ENCODE data around the gene TBC1D12.
"Not testable (repeated sequence)": the region's sequence is repeated elsewhere in the genome, so short reads cannot be mapped to it uniquely, and the experiment has no call there.

TBC1D12 gene

DNA sequence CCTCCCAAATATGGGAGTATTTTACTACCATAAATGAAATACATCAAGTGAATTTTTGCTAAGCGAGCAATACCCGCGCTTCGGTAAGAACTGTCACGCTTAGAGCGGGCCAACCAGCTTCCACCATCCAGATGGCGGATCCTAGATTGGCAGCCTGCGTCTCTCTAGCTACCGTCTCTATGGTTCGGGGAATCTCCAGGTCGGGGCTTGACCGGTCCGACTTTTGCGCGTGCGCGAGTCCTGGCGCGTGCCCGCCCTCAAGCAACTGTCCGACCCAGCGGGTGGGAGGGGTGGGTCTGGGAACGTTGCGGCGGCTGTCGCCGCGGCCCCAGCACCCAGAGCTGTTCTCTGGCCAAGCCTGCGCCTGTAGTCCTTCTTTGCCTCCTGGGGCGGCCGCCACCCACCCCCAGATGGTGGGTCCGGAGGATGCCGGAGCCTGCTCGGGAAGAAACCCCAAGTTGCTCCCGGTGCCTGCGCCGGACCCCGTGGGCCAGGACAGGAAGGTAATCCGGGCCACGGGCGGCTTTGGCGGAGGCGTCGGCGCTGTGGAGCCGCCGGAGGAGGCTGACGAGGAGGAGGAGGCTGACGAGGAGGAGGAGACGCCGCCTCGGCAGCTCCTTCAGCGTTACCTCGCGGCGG lies at the start of gene TBC1D12:
Gene TBC1D12 (plus strand): TSS at position 338 of the 639 bp plus-strand sequence. CDS start 73 bp downstream, at position 411.
- DNase-seq, result peak; percentile 13

DNA sequence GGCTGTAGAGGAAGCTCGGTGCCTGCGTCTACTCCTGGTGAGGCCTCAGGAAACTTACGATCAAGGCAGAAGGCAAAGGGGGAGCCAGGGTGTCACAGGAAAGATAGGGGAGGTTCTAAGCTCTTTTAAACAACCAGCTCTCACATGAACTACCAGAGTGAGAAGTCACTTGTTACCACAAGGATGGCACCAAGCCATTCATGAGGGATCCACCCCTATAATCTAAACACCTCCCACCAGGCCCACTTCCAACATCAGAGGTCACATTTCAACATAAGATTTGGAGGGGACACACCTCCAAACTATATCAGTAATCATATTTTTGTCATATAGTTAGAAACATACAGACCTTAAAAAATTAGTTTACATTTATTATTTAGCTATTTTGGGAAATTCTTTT lies 49.0 kb upstream of the TBC1D12 start:
- no peak for DNase-seq

DNA sequence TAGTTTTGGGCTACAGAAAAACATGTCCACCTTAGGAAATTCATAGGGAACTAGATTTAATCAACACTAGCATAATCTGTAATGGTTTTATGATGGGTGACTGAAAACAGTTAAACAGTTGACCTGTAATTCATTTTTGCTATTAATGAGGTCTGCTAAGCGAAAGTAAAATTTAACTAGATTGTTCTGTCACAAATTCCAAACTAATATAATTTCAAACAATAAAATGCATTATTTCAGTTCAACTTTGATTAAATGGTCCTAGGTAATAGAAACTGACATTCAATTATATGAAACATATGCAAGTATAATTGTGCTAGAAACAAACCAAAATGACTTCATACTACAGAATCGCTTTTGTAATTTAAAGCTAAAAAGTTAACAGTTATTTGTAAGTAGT lies 46.5 kb upstream of the TBC1D12 start:
- DNase-seq, result no peak

DNA sequence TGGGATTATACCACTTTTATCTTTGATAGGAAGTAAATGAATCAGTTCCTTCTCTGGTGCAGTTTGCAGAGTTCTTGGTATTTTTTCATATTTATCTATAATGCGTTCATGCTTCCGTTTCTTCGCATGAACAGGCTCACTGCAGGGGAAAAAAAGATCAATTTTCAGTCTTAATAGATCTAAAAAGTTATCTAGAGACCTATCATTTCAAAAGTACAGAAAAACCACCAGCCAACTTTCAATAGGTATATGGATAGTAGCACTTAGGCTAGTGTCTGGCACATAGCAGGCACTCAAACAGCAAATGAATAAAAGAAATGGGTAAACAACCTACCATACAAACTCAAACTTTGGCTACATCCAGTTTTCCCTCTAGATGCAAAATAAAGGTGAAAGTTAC lies 45.1 kb upstream of the TBC1D12 start:
- no peak for DNase-seq

DNA sequence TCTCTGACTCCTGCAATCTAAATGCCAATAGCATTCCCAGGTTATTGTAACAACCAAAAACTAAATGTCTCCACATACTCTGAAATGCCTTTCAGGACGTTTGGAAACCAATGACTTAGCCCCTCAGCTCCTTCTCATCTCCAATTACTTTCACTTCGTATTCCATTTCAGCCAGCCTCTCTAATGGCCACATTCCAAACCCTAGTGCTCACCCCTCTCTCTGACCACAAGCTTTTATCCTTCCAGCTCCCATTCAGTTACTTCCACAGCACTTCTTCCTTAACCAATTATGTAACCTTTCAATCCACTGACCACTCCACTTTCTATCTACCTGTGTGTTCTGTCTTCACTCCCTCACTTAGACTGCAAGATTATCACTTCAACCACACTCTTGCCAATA lies 43.9 kb upstream of the TBC1D12 start:
- DNase-seq, result no peak

DNA sequence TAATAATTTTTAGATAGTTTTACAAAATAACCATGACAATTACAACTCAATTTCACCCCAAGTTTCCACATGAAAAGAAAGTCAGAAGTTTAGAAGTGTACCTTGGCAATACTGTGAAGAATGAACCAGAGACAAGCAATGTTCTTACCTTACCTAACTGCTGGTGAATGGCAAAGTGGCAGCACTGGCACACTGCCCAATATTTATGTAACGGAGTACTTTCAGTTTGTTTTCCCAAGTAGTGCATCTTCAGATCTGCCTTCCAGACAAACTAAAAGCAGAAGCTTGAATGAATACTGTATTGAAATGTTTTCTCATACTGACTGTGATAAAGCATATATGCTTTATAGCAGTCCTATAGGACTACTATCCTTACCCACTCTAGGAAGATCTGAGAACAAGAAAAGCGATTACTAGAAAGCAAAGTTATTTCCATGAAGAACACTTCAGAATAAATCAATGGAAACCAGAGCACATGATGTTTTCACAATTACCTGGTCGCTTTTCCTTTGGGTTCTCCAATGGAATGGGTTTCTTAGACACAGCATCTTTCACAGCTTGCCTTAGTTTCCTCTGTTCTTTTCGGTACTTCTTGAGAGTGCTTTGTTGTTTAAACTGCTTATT lies 41.1 kb upstream of the TBC1D12 start:
- DNase-seq, result no peak

DNA sequence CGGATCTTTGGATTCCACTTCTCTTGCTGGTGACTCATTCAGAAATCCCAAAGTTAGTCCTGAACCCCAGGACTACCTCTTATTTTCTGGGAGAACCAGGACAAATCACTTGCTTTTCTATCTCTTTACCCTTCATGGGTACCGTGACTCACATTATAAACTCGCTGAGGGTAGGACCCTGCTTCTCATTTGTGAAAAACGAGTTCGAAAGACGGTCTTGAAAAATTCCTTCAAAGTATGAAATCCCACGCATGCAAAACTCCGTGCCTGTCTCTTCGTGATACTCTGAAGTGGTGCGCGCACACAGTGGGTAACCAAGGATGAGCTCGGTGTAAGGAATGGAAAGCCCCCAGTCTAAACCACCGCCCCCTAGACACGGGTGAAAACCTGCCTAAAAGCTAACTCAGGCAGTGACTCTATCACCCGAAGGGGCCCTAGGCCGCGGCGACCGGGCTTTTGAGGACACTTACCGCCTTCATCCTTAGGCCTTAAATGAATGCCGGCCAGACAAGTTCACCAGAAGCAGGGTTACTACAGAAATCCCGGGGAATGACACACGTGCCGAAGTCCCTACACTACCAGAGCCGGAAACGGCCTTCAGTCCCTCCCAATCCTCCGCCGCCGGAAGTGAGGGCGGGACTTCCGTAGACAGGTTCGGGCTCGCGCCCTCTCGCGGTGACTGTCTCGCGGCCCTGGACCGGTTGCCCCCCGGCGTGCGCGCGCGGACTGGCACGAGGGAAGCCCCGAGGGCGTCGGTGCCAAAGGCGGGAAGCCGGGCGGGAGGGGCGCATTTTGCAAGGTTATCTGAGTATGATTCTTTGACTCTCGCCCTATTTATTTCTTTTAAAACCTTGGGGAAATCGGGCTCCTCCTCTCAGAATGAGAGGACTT lies 39.7 kb upstream of the TBC1D12 start, which contains the start of gene NOC3L:
Gene NOC3L (minus strand): TSS at position 580 of the 891 bp plus-strand sequence. CDS start 101 bp downstream, at position 479.
- DNase-seq, result peak; percentile 97

DNA sequence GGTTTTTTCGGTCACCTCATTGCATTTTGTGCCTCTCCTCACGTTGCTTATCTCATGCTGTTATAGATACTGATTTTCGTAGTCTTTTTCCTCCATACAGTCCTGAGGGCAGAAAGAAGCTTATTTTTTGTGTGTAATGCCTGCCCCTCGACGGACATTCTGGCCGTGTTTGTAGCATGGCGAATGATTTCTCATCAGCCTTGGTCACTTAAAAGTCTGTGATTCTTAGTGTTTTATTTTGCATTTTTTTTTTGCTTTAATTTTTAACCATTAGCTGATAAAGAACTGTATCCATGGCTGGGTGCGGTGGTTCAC lies 39.1 kb upstream of the TBC1D12 start:
- DNase-seq, result no peak

DNA sequence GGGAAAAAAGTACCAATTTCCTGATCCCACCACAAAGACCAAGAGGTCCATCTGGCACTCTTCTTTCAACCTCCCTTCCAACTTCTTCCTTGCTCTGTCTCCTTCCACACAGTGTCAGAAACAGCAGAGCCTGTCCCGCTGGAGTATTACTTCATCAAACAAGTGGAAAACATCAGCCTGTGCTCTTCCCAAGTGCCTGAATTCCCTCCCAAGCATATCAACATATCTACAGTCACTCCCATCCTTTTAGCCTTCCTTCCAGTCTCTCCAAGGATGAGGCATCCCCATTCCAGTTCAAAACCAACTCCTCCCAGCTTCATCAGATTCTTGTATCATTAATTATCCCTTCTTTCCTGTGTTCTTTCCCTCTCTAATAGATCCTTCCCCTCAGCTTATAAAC lies 37.9 kb upstream of the TBC1D12 start:
- DNase-seq, result no peak

DNA sequence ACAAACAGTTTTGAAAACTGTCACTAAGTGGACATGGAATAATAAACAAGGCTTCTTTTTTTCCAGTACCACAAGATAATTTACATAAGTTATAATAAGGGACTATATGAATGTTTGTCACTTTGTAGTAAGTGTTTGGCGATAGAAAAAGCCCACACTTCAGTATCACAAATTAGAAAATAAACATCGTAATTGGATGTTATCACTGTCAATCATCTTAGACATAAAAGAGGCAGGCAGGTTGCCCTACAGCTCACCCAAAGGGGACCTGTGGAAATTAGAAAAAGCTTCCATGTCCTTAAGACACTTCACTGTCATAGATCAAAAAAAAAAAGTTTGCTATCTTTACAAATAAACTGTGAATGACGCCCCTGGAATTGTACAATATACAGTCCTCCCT lies 36.0 kb upstream of the TBC1D12 start:
- no peak for DNase-seq

DNA sequence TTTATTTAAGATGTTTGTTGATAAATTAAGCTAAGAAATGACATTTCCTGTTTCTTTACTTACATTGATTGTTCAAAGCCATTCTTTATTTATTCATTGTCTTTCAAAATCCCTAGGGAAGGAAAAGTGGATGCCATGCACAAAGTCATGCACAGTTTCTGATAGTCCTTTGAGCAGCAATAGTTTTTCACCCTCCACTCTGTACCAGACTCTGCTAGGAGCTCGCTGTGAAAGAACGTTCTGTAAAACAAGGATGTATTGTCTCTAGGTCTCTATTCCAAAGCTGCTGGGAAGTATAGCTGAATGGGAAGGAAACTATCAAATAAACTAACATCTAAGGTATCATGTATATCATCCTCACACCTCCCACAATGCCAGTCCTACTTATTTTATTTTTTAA lies 31.8 kb upstream of the TBC1D12 start:
- no peak for DNase-seq

DNA sequence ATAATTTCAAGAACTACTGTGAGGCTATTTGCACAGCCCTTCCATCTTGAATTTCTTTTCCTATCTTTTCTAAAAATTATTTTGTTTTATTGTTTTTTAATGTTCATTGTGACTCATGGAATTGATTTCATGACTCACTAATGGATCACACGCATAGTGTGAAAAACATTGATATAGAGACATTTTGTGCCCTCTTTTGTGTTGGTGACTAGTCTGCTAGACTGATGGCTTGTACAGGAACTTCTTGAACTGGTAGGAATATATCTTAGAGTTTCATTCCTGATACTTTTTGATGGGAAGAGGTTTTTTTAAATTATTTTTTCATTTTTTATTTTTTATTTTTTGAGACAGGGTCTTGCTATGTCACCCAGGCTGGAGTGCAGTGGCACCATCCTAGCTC lies 27.0 kb upstream of the TBC1D12 start:
- DNase-seq, result no peak

DNA sequence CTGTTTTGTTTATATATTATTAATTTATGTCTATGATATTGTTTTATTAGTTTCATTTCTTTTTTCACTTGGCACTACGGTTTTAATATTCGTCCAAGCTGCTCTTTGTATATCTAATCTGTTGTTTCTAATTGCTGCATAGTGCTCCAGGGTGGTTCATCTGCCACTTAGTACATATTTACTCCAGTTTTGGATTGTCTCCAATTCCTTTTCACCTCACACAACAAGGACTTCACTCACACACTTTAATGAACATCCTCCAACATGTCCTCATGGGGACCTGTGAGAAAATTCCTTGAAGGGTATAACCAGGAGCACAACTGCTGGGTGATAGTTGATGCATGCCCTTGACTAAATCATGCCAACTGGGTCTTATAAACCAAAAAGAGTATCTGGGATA lies 25.5 kb upstream of the TBC1D12 start:
- no peak for DNase-seq

DNA sequence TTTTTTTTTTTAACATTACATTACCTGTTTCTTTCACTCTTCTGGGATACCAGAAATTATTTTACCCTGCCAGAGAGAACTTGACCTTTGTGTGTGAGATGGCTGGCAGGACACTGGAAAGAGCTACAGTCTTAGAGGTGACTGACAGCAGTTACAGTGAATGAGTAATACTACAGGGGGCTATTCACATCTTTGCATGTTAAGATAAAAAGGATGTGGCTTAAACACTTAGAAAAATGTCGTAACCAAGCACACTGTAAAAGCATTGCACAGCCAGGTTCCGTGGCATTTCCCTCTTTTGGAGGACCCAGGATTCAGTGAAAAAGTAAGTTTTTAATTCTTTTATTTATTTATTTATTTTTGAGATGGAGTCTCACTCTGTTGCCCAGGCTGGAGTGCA lies 18.8 kb upstream of the TBC1D12 start:
- DNase-seq, result no peak

DNA sequence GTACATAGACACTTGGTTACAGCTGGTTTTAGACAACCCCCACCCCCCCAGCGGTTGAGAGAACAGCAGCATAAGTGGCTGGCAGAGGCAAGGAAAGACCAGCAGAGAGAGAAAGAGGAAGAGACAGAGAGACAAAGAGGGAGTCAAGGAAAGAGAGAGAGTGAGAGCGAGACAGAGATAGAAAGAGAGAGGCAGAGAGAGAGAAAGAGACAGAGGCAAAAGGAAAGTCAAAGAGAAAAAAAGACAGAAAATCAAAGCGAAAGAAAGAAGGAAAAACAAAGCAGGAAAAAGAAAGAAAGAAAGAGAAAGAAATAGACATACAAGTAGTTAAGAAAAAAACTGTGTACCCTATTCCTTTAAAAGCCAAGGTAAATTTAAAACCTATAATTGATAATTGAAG lies 16.6 kb upstream of the TBC1D12 start:
- DNase-seq, result not testable (repeated sequence)

DNA sequence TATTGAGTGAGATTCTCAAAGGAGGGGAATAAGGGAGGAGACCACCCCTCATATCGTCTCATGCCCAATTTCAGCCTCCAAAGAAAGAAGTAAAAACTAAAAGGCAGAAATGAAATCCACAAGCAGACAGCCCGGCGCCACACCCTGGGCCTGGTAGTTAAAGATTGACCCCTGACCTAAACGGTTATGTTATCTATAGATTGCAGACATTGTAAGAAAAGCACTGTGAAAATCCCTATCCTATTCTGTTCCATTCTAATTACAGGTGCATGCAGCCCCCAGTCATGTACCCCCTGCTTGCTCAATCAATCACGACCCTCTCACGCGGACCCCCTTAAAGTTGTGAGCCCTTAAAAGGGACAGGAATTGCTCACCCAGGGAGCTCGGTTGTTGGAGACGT lies 10.2 kb upstream of the TBC1D12 start:
- DNase-seq, result not testable (repeated sequence)

DNA sequence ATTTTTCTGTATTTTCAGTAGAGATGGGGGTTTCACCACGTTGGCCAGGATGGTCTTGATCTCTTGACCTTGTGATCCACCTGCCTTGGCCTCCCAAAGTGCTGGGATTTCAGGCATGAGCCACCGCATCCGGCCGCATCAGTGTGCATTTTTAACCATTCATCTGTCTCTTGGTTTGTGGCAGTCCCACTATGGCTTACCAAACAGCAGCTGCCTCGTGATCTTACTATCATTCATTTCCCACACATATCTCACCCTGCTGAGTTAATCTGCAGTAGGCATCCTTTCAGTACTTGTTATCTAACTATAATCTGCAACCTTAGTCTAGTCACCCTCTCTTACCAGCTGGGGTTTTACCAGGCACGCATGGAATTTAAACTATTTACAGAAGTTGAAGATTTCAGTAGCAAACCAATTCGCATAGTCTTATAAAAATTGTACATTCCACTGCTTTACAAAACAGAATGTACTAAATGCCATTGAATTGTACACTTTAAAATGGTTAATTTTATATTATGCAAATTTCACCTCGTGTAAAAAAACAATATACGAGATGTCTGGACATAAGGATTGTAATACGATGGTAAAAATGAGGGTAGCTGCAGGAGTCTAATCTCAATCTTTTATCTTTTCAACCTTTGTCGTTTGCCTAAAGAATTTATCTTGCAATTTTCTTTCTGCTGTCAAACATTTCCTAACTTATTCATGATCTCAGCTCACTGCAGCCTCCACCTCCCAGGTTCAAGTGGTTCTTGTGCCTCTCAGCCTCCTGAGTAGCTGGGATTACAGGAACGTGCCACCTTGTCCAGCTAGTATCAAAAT lies 4.6 kb upstream of the TBC1D12 start:
- no peak for DNase-seq

DNA sequence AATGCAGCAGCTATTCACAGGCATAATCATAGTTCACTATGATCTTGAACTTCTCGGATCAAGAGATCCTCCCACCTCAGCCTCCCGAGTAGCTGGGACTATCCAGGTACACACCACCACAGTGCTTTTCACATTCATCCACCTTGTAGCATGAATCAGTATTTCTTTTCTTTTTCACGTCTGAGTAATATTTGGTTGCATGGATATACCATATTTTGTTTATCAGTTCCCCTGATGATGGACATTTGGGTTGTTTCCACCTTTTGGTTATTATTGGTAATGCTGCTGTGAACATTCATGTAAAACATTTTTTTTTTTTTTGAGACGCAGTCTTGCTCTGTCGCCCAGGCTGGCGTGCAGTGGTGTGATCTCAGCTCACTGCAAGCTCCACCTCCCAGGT lies 3.6 kb upstream of the TBC1D12 start:
- no peak for DNase-seq

DNA sequence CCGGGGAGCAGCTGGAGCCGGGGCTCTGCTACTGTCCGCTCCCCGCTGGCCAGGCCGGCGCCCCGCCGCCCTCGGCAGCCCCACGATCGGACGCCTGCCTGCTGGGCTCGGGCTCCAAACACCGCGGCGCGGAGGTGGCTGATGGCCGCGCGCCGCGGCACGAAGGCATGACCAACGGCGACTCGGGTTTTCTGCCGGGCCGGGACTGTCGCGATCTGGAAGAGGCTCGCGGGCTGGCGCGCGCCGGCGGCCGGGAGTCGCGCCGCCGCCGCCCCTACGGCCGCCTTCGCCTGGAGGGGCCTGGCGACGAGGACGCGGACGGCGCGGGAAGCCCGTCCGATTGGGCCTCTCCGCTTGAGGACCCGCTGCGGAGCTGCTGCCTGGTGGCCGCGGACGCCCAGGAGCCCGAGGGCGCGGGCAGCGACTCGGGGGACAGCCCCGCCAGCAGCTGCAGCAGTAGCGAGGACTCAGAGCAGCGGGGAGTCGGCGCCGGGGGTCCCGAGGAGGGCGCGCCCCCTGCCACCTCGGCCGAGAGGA lies 570 bp downstream of the TBC1D12 start:
- DNase-seq, result peak; percentile 3

DNA sequence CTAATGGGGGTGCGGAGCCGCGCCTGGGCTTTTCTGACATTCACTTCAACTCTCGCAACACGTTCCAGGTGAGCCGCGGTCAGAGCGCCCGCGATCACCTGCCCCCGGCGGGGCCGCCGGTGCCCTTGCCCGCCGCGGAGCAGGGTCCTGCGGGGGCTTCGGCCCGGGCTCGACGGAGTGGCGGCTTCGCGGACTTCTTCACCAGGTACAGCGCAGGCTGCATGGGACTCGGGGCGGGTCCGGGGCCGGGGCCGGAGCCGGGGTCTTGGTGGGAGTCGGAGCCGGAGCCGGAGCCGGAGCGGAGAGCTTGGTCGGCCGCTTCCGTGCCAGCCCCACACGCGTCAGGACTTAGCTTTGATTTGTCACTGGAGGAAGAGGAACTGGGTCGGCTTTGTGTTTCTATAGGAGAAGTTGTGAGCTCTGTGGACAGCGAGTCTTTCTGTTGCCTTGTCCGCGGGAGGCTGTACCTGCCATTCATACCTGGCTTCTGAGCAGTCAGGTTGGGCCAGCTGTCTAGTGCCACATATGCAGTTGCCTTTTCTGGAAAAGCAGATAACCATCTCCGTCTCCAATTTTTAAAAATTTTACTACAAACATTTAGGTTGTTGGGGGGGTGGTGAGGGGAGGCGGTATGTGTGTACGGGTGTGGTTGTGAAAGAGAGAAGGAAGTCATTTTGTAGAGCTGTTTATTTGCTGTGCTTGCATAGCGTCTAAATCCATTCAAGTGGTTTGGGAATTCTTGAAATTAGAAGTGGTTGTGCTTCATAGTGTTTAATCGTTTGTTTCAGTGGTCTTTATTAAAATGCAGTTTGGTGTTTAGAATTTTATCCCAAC lies 1.3 kb downstream of the TBC1D12 start:
- peak; percentile 10 for DNase-seq

DNA sequence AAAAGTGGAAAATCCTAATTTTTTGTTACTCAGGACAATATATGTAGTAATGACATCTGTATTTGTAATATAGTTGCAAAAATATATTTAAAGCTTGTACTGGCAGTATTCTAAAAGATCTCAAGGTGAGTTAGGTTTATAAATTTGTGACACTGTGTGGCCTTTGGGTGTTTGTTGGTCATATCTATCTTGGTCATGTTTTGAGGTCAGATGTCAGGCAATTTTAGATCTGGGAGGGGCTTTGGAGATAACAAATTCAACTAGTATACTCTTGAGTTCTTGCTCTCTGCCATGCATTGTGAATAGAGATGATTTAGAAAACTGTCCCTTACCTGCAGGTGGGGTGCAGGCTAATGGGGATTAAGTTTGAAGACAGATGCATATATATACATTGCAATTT lies 3.1 kb downstream of the TBC1D12 start:
- no peak for DNase-seq

DNA sequence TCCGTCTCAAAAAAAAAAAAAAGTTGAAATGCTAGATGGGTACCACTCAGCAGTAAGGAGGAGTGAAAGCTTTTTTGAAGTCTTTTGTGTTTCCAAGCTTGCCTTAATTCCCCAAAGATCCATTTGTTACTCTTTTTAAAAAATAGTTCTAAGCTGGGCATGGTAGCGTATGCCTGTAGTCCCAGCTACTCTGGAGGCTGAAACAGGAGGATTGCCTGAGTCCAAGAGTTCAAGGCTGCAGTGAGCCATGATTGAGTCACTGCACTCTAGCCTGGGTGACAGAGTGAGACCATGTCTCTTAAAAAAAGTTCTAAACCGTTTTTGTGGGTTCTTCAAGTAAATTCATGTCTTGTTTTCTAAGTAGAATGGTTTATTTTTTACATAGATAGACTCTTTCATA lies 5.3 kb downstream of the TBC1D12 start:
- no peak for DNase-seq

Data from activated naive CD4-positive, alpha-beta T cell treated with Interleukin-2 at 50 U/mL for 16 hours (primary cell).